ENCODE data around the gene MINDY4.

- TF ChIP-seq, protein P1, sequence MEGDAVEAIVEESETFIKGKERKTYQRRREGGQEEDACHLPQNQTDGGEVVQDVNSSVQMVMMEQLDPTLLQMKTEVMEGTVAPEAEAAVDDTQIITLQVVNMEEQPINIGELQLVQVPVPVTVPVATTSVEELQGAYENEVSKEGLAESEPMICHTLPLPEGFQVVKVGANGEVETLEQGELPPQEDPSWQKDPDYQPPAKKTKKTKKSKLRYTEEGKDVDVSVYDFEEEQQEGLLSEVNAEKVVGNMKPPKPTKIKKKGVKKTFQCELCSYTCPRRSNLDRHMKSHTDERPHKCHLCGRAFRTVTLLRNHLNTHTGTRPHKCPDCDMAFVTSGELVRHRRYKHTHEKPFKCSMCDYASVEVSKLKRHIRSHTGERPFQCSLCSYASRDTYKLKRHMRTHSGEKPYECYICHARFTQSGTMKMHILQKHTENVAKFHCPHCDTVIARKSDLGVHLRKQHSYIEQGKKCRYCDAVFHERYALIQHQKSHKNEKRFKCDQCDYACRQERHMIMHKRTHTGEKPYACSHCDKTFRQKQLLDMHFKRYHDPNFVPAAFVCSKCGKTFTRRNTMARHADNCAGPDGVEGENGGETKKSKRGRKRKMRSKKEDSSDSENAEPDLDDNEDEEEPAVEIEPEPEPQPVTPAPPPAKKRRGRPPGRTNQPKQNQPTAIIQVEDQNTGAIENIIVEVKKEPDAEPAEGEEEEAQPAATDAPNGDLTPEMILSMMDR (IDR thresholded peaks at IDR 0.05) = no peak
- no peak for TF ChIP-seq POLR2A (IDR thresholded peaks at IDR 0.05)
Observed at GRCh38 chr7:30817371-30817767, 46.2 kb downstream of the MINDY4 start.

Data from right lobe of liver (tissue), 4 donors.